Thyroid gland (tissue), 4 donors: ENCODE measurements around the gene CALY. TPM values are rescaled to one million over a fixed set of nuclear protein-coding genes. Genes with fewer than 3 reads are reported as not detected.

Experiments used
- DNase-seq, 2 donors: peaks; one replicate each; pipeline ENCODE4 v3.0.0-alpha.2; 2019
- H3K27ac ChIP-seq, 3 donors: fragments of 200-600 bp; sonication (generic); 1 replicate in 2 of 3; 2 replicates in 1 of 3; pipeline ENCODE4 v1.5.1; 2016 to 2019; ENCODE audit warnings: mild to moderate bottlenecking in 1 of 3, moderate library complexity in 1 of 3
- H3K27me3 ChIP-seq: fragments of 200-600 bp; sonication (generic); one replicate; pipeline ENCODE4 v1.5.1; 2019
- H3K36me3 ChIP-seq, 2 donors: fragments of 200-600 bp; sonication (generic); one replicate each; pipeline ENCODE4 v1.5.1; 2016 to 2019
- H3K4me1 ChIP-seq, 2 donors: fragments of 200-600 bp; sonication (generic); one replicate each; pipeline ENCODE4 v1.5.1; 2017 to 2019
- H3K4me3 ChIP-seq, 3 donors: fragments of 200-600 bp; sonication (generic); replicated peaks in 1 of 3; 1 replicate in 2 of 3; 2 replicates in 1 of 3; pipeline ENCODE4 v1.5.1; 2016; ENCODE audit warnings: mild to moderate bottlenecking in 1 of 3
- H3K9me3 ChIP-seq: fragments of 200-600 bp; sonication (generic); one replicate; pipeline ENCODE4 v1.5.1; 2017
- CTCF ChIP-seq, 6 experiments: fragments of 200-600 bp in 3 of 6; fragments of 450-650 bp in 3 of 6; sonication (generic) in 3 of 6; IDR thresholded peaks; one replicate each; pipeline ENCODE4 v1.5.1; 2016 to 2019; ENCODE audit warnings: antibody characterized with exemption in 6 of 6, mild to moderate bottlenecking in 2 of 6, inconsistent platforms in 1 of 6, moderate library complexity in 1 of 6
- POLR2A ChIP-seq, 2 donors: fragments of 450-650 bp; IDR thresholded peaks; one replicate each; pipeline ENCODE4 v1.6.1; 2017; ENCODE audit warnings: antibody characterized with exemption in 2 of 2, mild to moderate bottlenecking in 2 of 2, moderate library complexity in 1 of 2
- WGBS, 2 donors: methylation state at CpG; one replicate each; pipeline ENCODE4 v1.1.5; 2017; 5-methylcytosine and 5-hydroxymethylcytosine counted together
- intact Hi-C: fragments of 100-400 bp; cut with DNase I; formaldehyde crosslinking; loops from one replicate; pipeline ENCODE4 v1.15.1; 2023
- total RNA-seq, 4 donors: library from RNA; depleted of rRNA; stranded (reverse); fragments of >200 nt; gene quantifications; one replicate each; pipeline ENCODE4 v1.2.3, GENCODE V29; 2016

CALY gene
- total RNA-seq, 4 donors from 2014 or later, result 0.13 to 1.5 TPM; not detected in 2

GRCh38 chr10:133354672-133355240, 18.1 kb upstream of the CALY start:
- Histone ChIP-seq H3K27ac (no peak overlapping the region), H3K4me1 (peaks cover 0 to 15% of the 10 kb centered on the region in 2 donors), H3K27me3 (no peaks in the 10 kb centered on the region), H3K9me3 (no peaks in the 10 kb centered on the region), H3K4me3 (no peak overlapping the region), H3K36me3 (no peaks in the 10 kb centered on the region)
- WGBS, 2 donors, result 87 to 94% methylated on average over 3 to 8 of the region's 14 CpGs
- no peak for DNase-seq
- no peak for TF ChIP-seq CTCF (IDR thresholded peaks at IDR 0.05)
- TF ChIP-seq POLR2A (IDR thresholded peaks at IDR 0.05), result no peak
- intact Hi-C loops, result no loop called here

GRCh38 chr10:133353988-133354605, 17.4 kb upstream of the CALY start:
- DNase-seq, result no peak
- H3K27me3 ChIP-seq, result no peaks in the 10 kb centered on the region
- no peak overlapping the region for H3K4me3 ChIP-seq
- H3K27ac ChIP-seq, result no peak overlapping the region
- no peaks in the 10 kb centered on the region for H3K9me3 ChIP-seq
- intact Hi-C loops, result no loop called here
- H3K4me1 ChIP-seq, result peaks cover 0 to 15% of the 10 kb centered on the region in 2 donors
- TF ChIP-seq POLR2A (IDR thresholded peaks at IDR 0.05) (no peak), CTCF (IDR thresholded peaks at IDR 0.05) (no peak)
- WGBS, 2 donors, result 86 to 94% methylated on average over 13 to 14 of the region's 16 CpGs
- no peaks in the 10 kb centered on the region for H3K36me3 ChIP-seq

- Histone ChIP-seq H3K4me1 (peaks cover 0 to 15% of the 10 kb centered on the region in 2 donors), H3K27me3 (no peaks in the 10 kb centered on the region), H3K9me3 (no peaks in the 10 kb centered on the region), H3K4me3 (no peak overlapping the region), H3K36me3 (no peaks in the 10 kb centered on the region), H3K27ac (no peak overlapping the region)
- TF ChIP-seq CTCF (IDR thresholded peaks at IDR 0.05), result no peak
- 82 to 85% methylated on average over 5 to 16 of the region's 16 CpGs for WGBS, 2 donors
- intact Hi-C loops, result no loop called here
- no peak for DNase-seq
These were observed 16.7 kb upstream of the CALY start for GRCh38 chr10:133353202-133353959.

GRCh38 chr10:133351408-133352318, 15.0 kb upstream of the CALY start:
- Histone ChIP-seq H3K36me3 (no peaks in the 10 kb centered on the region), H3K4me3 (no peak overlapping the region), H3K9me3 (no peaks in the 10 kb centered on the region), H3K27ac (no peak overlapping the region), H3K4me1 (peaks cover 0 to 4% of the 10 kb centered on the region in 2 donors), H3K27me3 (peaks cover 6% of the 10 kb centered on the region)
- WGBS, 2 donors, result 69 to 77% methylated on average over 6 to 21 of the region's 24 CpGs
- no peak for TF ChIP-seq CTCF (IDR thresholded peaks at IDR 0.05)
- no peak for TF ChIP-seq POLR2A (IDR thresholded peaks at IDR 0.05)
- DNase-seq, result no peak
- intact Hi-C loops, result no loop called here
